OCI-LY1 (cell line): ENCODE measurements around the gene DNAL4.

Experiments
- H2AFZ ChIP-seq: fragments of 200-600 bp; sonication (generic), shearing (Covaris generic); 2 replicates; pipeline ENCODE4 v1.6.0; 2014; ENCODE audit warnings: antibody characterized with exemption, mild to moderate bottlenecking, low read length
- H3F3A ChIP-seq: fragments of 200-600 bp; sonication (generic), shearing (Covaris generic); 2 replicates; pipeline ENCODE4 v1.6.0; 2014; ENCODE audit warnings: mild to moderate bottlenecking, antibody characterized with exemption, low read length, moderate library complexity; ENCODE audit not compliant: insufficient read depth
- H3K27ac ChIP-seq: fragments of 200-600 bp; sonication (generic); 2 replicates; pipeline ENCODE4 v1.5.1; 2014; ENCODE audit warnings: low read length, mixed run types, mild to moderate bottlenecking, low read depth; ENCODE audit not compliant: poor library complexity, severe bottlenecking
- H3K27me3 ChIP-seq: fragments of 200-600 bp; sonication (generic); 2 replicates; pipeline ENCODE4 v1.6.0; 2014; ENCODE audit warnings: antibody characterized with exemption, mild to moderate bottlenecking, low read length, moderate library complexity; ENCODE audit not compliant: insufficient read depth
- H3K36me3 ChIP-seq: fragments of 200-600 bp; sonication (generic); 2 replicates; pipeline ENCODE4 v1.6.1; 2014; ENCODE audit warnings: mild to moderate bottlenecking, antibody characterized with exemption, low read length, moderate library complexity, mixed read lengths; ENCODE audit not compliant: insufficient read depth
- H3K4me1 ChIP-seq: fragments of 200-600 bp; sonication (generic); 2 replicates; pipeline ENCODE4 v1.5.1; 2014; ENCODE audit warnings: mild to moderate bottlenecking, low read length, moderate library complexity; ENCODE audit not compliant: insufficient read depth, severe bottlenecking
- H3K4me2 ChIP-seq: fragments of 200-600 bp; sonication (generic), shearing (Covaris generic); 2 replicates; pipeline ENCODE4 v1.6.1; 2014; ENCODE audit warnings: low read length
- H3K4me3 ChIP-seq: fragments of 200-600 bp; sonication (generic); 2 replicates; pipeline ENCODE4 v1.5.1; 2014; ENCODE audit warnings: low read length, low read depth, mild to moderate bottlenecking, mixed read lengths; ENCODE audit not compliant: poor library complexity, severe bottlenecking
- H3K79me2 ChIP-seq: fragments of 200-600 bp; shearing (Covaris generic); 2 replicates; pipeline ENCODE4 v1.6.1; 2016; ENCODE audit warnings: mixed run types, low read length, mixed read lengths; ENCODE audit not compliant: insufficient read depth
- H3K9ac ChIP-seq: fragments of 200-600 bp; sonication (generic), shearing (Covaris generic); 2 replicates; pipeline ENCODE4 v1.6.1; 2014; ENCODE audit warnings: mild to moderate bottlenecking, low read length, mixed read lengths
- H3K9me2 ChIP-seq: fragments of 200-600 bp; sonication (generic), shearing (Covaris generic); 2 replicates; pipeline ENCODE4 v1.6.1; 2014; ENCODE audit warnings: low read depth, mild to moderate bottlenecking, low read length, mixed read lengths
- H3K9me3 ChIP-seq: fragments of 200-600 bp; shearing (Covaris generic); 2 replicates; pipeline ENCODE4 v1.6.1; 2014; ENCODE audit warnings: low read length, mixed read lengths
- H4K20me1 ChIP-seq: fragments of 200-600 bp; sonication (generic), shearing (Covaris generic); 2 replicates; pipeline ENCODE4 v1.6.0; 2016; ENCODE audit warnings: mild to moderate bottlenecking, low read length; ENCODE audit not compliant: insufficient read depth
- EZH2 ChIP-seq: fragments of 200-600 bp; sonication (generic), shearing (Covaris generic); IDR thresholded peaks from 2 replicates; pipeline ENCODE4 v1.8.0; 2017; ENCODE audit warnings: borderline replicate concordance, mixed run types, mild to moderate bottlenecking, antibody characterized with exemption, low read length, moderate library complexity, mixed read lengths
- TF ChIP-seq, protein P1 (sequence below): fragments of 200-600 bp; sonication (generic), shearing (Covaris generic); IDR thresholded peaks from 2 replicates; pipeline ENCODE4 v1.5.1; 2017; ENCODE audit warnings: mild to moderate bottlenecking, antibody characterized with exemption, low read length, moderate library complexity, mixed read lengths

The DNAL4 gene

DNA sequence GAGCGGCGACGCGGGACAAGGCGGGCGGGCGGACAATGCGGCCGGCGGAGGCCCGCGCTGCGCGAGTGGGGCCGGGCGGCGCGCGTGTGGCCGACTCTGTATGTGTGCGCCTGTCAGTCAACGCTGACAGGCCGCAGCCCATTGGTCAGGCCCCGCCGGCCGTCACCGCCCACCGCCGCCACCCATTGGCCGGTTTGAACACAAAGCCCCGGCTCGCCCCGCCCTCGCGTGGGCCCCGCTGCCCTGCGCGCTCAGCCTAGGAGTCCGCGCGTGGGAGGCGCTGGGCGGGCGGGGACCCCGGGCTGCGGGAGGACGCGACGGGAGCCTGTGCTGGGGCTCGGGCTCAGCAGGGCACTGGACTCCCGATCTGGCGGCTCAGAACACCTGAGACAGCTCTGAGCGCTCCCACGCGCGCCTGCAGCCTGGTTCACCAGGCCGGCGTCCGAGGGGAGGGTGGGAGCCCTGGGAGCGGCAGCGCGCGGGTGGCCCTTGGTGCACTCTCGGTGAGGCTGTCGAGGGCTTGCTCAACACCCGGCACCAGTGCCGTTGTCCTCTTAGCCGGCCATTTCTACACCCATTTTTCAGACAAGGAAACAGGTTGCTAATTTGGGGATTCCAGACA is 37.9 kb downstream of the DNAL4 start, which contains the start of gene SUN2:
SUN2 (minus strand) TSS at position 88 of the 622 bp plus-strand sequence. CDS start 3,370 bp downstream, outside the sequence.
- Histone ChIP-seq H3F3A (no peaks in the 10 kb centered on the region), H4K20me1 (no peaks in the 10 kb centered on the region), H3K9ac (peak within 1 kb of the TSS; percentile 97), H3K27me3 (peaks cover 7% of the 10 kb centered on the region; the same call in 1 of the 2 replicates), H3K9me3 (no peaks in the 10 kb centered on the region), H2AFZ (peak within 1 kb of the TSS; percentile 16; the same call in 1 of the 2 replicates), H3K36me3 (peaks cover 21% of the 10 kb centered on the region), H3K27ac (peak within 1 kb of the TSS; percentile 70), H3K4me3 (peak within 1 kb of the TSS; percentile 89), H3K4me1 (peaks cover 50% of the 10 kb centered on the region), H3K4me2 (peak within 1 kb of the TSS; percentile 98), H3K9me2 (no peaks in the 10 kb centered on the region), H3K79me2 (no peaks in the 10 kb centered on the region)
- no peak for TF ChIP-seq EZH2
- TF ChIP-seq, protein P1, sequence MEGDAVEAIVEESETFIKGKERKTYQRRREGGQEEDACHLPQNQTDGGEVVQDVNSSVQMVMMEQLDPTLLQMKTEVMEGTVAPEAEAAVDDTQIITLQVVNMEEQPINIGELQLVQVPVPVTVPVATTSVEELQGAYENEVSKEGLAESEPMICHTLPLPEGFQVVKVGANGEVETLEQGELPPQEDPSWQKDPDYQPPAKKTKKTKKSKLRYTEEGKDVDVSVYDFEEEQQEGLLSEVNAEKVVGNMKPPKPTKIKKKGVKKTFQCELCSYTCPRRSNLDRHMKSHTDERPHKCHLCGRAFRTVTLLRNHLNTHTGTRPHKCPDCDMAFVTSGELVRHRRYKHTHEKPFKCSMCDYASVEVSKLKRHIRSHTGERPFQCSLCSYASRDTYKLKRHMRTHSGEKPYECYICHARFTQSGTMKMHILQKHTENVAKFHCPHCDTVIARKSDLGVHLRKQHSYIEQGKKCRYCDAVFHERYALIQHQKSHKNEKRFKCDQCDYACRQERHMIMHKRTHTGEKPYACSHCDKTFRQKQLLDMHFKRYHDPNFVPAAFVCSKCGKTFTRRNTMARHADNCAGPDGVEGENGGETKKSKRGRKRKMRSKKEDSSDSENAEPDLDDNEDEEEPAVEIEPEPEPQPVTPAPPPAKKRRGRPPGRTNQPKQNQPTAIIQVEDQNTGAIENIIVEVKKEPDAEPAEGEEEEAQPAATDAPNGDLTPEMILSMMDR: no peak

DNA sequence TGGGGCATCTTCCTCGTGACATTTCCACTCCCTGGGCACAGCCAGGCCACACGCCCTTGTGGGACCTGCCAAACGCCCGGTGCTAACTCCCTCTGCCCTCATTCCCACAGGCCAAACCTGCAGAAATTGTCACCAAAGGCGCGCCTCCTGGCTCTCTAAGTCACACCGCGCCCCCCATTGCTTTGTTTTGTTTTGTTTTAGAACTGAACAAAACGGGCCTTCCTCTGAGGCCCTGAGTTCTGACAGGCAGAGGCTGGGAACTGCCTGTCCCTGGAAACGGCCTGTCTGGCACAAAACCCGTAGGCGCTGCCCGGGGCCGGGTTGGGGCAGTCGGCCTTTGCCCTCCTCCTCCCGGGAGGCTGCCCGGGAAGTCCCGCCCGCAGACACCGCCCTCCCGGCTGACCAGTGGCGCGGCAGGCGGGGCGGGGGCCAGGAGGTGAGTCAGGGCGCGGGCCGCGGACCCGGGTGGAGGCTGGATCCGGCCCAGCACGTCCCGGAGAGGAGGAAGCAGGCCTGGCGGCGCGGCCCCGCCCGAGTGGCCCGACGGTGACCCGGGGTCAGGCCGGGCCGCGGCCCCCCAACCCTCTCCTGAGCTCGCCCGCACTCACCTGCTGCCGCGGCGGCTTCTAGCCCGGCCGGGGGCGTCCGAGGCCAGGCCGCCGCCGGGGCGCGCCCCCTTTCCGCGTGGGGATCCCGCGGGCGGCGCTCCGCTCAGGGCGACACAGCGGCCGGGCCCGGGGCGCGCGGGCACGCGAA is 38.6 kb downstream of the DNAL4 start:
- TF ChIP-seq, protein P1: no peak
- TF ChIP-seq EZH2: no peak
- Histone ChIP-seq H3K9me2 (no peaks in the 10 kb centered on the region), H3K36me3 (peaks cover 27% of the 10 kb centered on the region), H3K4me2 (peak overlapping the region; percentile 92), H3K4me3 (peak overlapping the region; percentile 89), H3K27me3 (peaks cover under 1% of the 10 kb centered on the region; the same call in 1 of the 2 replicates), H3K9me3 (no peaks in the 10 kb centered on the region), H2AFZ (no peak overlapping the region), H3K79me2 (no peaks in the 10 kb centered on the region), H3K9ac (peak overlapping the region; percentile 85), H4K20me1 (no peaks in the 10 kb centered on the region), H3K4me1 (peaks cover 51% of the 10 kb centered on the region), H3K27ac (peak overlapping the region; percentile 70), H3F3A (no peaks in the 10 kb centered on the region)

DNA sequence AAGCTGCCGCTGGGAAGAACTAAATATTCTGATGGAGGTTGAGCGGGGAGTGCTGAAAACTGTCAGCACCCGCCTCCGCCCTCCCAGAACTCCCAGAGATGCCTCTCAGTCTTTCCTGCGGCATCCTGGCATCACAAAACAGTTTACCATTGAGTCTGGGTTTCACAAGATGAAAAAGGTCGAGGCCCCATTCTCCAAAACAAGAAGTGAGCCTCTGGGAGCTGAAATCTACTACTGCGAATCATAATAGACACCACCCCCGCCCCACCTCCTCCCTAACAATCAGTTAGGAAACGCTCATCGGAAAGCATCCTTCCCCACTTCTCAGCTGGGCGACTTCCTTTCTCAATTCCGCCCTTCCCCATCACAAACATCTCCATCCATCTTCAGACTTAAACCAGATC is 39.2 kb downstream of the DNAL4 start:
- Histone ChIP-seq H3K9me3 (no peaks in the 10 kb centered on the region), H3K4me1 (peaks cover 51% of the 10 kb centered on the region), H3K4me3 (peak overlapping the region; percentile 89), H4K20me1 (no peaks in the 10 kb centered on the region), H3K79me2 (no peaks in the 10 kb centered on the region), H3K36me3 (peaks cover 33% of the 10 kb centered on the region), H2AFZ (no peak overlapping the region), H3K27me3 (no peaks in the 10 kb centered on the region), H3K9me2 (no peaks in the 10 kb centered on the region), H3K9ac (peak overlapping the region; percentile 85), H3F3A (no peaks in the 10 kb centered on the region), H3K27ac (peak overlapping the region; percentile 70), H3K4me2 (peak overlapping the region; percentile 92)
- TF ChIP-seq, protein P1: no peak
- no peak for TF ChIP-seq EZH2
